HCT116 (cell line): Measurements from ENCODE around the gene SERAC1. TPM values are rescaled to one million over a fixed set of nuclear protein-coding genes. Genes with fewer than 3 reads are reported as not detected.

ENCODE experiments used
- ATF3 ChIP-seq: IDR thresholded peaks from 2 replicates; pipeline ENCODE4 v1.6.1; 2012
- CTCF ChIP-seq, 3 experiments: fragments of 200-600 bp in 1 of 3; sonication (generic) in 1 of 3; IDR thresholded peaks in 2 of 3; conservative IDR thresholded peaks in 1 of 3; 2 replicates each; pipeline ENCODE4 v1.5.1; 2012 to 2017; ENCODE audit warnings: low read depth in 2 of 3, low read length in 2 of 3, antibody characterized with exemption in 1 of 3, borderline replicate concordance in 1 of 3, control low read depth in 1 of 3, mild to moderate bottlenecking in 1 of 3, mixed read lengths in 1 of 3, mixed run types in 1 of 3, moderate library complexity in 1 of 3; ENCODE audit not compliant: insufficient read depth in 1 of 3
- FOSL1 ChIP-seq: IDR thresholded peaks from 2 replicates; pipeline ENCODE4 v1.6.1; 2012; ENCODE audit warnings: low read depth
- total RNA-seq: library from RNA; stranded (reverse); gene quantifications from one replicate; pipeline ENCODE4 v1.2.1, GENCODE V29; 2021; ENCODE audit not compliant: unreplicated experiment

The SERAC1 gene
- total RNA-seq, 1 experiment from 2014 or later, result 7.6 TPM

GRCh38 chr6:158060455-158061360 is 107.4 kb downstream of the SERAC1 start (continued):
- TF ChIP-seq CTCF (IDR thresholded peaks at IDR 0.05 in 2 of 3, conservative IDR thresholded peaks at IDR 0.05 in 1 of 3; ENCODE audit: borderline replicate concordance in 1 of 3, insufficient read depth in 1 of 3, low read depth in 2 of 3, low read length in 2 of 3) (no peak), FOSL1 (no peak), ATF3 (no peak)

Other genes with a start within 250 kb of the SERAC1 start
- gene SYNJ2, start 186.4 kb downstream of the SERAC1 start, total RNA-seq, result 23.9 TPM
- 19.0 TPM for gene GTF2H5, start 88 bp upstream of the SERAC1 start, total RNA-seq
- 70.8 TPM for gene TULP4, start 144.2 kb upstream of the SERAC1 start, total RNA-seq